ACHN (cell line): ENCODE measurements around the gene SOD1.
"Not testable (repeated sequence)": the region's sequence is repeated elsewhere in the genome, so short reads cannot be mapped to it uniquely, and the experiment has no call there.

Experiments used
- DNase-seq: peaks from one replicate; pipeline ENCODE4 v3.0.0-alpha.2; 2015
- in situ Hi-C: cut with HindIII; loops from 2 replicates; pipeline ENCODE4 v1.10.0; 2017; ENCODE audit warnings: low sequenced_read_pairs, low pct_ligation_motif_present, low pct_unique_long_range_greater_than_20kb

The SOD1 gene

DNA sequence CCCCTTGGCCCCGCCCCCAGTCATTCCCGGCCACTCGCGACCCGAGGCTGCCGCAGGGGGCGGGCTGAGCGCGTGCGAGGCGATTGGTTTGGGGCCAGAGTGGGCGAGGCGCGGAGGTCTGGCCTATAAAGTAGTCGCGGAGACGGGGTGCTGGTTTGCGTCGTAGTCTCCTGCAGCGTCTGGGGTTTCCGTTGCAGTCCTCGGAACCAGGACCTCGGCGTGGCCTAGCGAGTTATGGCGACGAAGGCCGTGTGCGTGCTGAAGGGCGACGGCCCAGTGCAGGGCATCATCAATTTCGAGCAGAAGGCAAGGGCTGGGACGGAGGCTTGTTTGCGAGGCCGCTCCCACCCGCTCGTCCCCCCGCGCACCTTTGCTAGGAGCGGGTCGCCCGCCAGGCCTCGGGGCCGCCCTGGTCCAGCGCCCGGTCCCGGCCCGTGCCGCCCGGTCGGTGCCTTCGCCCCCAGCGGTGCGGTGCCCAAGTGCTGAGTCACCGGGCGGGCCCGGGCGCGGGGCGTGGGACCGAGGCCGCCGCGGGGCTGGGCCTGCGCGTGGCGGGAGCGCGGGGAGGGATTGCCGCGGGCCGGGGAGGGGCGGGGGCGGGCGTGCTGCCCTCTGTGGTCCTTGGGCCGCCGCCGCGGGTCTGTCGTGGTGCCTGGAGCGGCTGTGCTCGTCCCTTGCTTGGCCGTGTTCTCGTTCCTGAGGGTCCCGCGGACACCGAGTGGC is at the start of gene SOD1:
SOD1 (plus strand) TSS at position 158 of the 723 bp plus-strand sequence; CDS start at position 235, 77 bp downstream.
- peak; percentile 90 for DNase-seq
- in situ Hi-C loops, result no loop called here

DNA sequence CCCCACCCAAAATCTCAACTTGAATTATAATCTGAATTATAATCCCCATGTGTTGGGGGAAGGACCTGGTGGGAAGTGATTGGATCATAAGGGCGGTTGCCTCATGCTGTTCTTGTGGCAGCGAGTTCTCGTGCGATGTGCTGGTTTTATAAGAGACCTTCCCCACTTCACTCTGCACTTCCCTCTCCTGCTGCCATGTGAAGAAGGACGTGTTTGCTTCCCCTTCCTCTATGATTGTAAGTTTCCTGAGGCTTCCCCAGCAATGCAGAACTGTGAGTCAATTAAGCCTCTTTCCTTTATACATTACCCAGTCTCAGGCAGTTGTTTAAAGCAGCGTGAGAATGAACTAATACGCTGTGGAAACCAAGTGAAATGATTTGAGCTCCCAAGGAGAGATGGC is 48.0 kb upstream of the SOD1 start:
- DNase-seq, result no peak
- in situ Hi-C loops, result no loop called here

DNA sequence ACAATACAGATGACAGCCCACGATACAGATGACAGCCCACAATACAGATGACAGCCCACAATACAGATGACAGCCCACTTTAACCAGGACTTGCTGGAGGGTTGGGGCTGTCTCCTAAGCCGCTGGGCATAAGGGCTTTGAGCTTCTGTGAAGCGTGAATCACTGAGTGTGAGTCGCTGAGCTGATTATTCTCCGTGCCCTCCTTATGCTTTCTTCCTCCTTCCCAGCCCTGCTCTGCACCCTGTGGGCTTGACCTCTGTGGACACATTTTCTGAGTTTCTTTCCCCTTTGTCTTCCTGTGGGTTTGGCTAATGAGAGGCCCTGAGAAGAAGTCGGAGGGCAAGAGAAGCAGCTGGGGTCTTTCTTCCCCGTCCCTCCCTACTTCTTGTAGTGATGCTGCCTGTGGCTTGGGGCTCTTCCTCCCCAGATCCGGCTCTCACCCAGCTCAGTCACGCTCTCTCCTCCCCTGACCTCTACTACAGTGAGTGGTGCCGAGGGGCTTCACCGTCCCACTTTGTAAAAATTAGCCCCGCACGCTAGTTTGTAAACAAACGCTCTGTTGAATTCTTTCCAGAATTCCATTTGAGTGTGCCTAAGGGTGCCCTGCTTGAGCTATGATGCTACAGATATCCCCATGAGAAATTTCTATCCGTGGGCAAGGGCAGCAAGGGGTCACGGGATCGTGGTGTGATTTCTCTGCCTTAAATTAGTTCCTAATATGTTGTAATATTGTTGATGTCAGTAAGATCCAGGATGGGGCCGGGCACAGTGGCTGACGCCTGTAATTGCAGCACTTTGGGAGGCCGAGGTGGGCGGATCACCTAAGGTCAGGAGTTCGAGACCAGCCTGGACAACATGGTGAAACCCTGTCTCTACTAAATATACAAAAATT is 46.4 kb upstream of the SOD1 start:
- DNase-seq, result peak; percentile 7
- in situ Hi-C loops, result no loop called here

DNA sequence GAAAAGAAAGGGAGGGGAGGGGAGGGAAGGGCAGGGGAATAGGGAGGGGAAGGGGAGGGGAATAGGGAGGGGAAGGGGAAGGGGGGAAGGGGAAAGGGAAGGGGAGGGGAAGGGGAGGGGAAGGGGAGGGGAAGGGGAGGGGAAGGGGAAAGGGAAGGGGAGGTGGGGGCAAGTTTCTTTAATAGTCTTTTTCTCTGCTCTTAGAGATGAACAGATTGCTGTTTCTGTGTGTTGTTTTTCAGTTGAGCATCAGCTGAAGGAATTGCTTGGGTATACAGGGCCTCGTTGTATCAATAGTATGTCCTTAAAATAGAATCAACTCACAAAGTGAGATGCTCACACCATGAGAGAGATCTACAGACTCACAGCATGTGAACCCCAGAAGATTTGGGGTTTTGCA is 44.8 kb upstream of the SOD1 start:
- DNase-seq, result no peak
- in situ Hi-C loops, result no loop called here

DNA sequence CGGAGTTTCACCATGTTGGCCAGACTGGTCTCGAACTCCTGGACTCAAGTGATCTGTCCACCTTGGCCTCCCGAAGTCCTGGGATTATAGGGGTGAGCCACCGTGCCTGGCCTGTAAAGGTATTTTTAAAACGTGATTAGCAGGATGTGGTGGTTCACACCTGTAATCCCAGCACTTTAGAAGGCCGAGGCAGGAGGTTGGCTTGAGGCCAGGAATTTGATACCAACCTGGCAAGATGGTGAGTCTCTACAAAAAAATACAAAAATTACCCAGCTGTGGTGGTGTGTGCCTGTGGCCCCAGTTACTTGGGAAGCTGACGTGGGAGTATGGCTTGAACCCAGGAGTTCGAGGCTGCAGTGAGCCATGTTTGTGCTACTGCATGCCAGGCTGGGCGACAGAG is 43.3 kb upstream of the SOD1 start:
- in situ Hi-C loops, result no loop called here
- DNase-seq, result no peak

DNA sequence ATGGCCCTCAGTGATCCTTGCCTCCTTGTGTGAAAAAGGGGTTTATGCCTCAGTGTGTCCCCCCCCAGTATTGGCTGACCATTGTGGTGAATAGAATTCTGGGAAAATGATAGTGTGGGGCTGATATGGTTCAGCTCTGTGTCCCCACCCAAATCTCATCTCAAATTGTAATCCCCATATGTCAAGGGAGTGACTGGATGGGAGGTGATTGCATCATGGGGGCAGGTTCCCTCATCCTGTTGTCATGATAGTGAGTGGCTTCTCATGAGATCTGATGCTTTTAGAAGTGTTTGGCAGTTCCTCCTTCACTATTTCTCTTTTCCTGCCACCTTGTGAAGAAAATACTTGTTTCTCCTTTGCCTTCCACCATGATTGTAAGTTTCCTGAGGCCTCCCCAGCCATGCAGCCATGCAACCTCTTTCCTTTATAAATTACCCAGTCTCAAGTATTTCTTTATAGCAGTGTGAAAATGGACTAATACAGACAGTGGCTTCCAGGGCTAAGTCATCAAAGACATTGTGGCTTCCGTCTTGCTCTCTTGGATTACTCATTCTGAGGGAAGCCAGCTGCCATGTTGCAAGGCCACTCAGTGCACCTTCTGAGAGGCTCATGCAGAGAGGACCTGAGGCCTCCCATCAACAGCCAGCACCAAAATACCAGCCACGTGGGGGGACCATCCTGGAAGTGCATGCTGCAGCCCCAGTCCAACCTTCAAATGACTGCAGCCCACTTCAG is 40.6 kb upstream of the SOD1 start:
- in situ Hi-C loops, result no loop called here
- no peak for DNase-seq

DNA sequence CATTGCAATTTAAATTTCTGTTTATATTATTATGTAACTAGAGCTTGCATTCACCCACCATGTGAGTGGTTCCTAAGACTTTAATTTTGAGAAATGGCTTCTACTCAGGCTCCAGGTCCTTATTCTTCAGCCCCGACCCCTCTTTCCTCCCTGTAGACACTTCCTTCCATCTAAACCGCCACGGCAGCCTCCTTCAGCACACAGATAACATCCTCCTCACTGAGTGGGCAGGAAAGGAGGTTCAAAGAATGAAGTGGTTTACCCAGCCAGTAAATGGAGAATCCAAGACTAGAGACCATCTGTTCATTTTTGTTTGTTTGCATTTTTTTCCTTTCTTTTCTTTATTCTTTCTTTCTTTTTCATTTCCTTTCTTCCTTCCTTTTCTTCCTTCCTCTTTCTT is 37.1 kb upstream of the SOD1 start:
- in situ Hi-C loops, result no loop called here
- no peak for DNase-seq

DNA sequence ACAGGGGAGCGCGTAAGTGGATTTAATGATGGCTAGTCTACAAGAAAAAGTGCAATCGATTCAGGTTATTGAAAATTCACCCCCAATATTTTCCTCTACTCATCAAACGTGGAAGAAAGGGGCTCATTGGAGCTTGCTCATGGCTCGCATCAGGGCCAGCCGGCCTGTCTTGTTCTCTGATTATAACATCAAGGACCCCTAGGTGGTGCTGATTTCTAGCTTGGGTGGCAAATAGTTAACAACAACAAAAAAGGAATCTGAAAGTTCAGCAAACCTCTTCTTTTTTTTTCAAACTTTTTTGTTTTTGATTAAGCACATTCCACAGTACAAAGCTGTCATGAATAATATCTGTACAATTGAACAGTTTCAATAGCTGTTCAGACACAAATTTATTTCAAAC is 35.8 kb upstream of the SOD1 start:
- in situ Hi-C loops, result no loop called here

DNA sequence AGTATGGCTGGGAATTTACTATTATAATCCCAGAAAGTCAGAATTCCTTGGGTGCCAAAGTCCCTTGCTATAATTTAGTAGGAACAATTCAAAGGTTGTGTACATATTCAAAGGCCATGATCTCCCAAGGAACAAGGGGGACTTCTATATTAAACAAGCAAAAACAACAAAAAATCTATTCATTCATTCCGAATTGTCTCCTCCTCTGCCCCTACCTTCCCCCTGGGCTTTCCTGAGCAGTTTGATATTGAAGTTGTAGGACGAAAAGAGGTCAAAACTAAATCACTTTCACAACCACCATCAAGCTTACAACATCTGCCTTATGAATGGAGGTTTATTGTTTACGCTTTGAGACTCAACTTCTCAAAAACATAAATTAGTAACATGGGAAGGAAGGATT is 35.3 kb upstream of the SOD1 start:
- in situ Hi-C loops, result no loop called here
- DNase-seq, result no peak

More for the DNA sequence above, 35.8 kb upstream of the SOD1 start:
- DNase-seq, result no peak

DNA sequence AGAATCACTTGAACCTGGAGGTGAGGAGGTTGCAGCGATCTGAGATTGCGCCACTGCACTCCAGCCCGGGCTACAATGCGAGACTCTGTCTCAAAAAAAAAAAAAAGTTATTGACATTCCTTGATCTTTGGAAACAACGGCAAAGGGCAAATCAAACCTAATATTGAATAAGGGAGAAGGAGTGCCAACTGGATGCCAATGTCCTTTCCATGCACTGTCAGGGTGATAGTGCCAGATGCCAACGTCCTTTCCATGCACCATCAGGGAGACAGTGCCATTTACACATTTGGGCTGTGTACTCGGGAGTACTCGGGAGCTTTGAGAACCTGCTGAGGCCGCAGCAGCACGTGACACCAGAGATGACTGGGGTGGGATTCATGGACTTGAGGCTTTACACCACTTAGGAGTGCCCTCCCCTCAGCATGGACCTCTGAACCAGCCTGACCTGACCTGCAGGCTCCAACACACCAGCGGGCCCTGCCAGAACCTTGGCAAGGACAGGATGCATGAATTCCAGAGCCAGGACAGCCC is 34.5 kb upstream of the SOD1 start:
- no peak for DNase-seq
- in situ Hi-C loops, result no loop called here

DNA sequence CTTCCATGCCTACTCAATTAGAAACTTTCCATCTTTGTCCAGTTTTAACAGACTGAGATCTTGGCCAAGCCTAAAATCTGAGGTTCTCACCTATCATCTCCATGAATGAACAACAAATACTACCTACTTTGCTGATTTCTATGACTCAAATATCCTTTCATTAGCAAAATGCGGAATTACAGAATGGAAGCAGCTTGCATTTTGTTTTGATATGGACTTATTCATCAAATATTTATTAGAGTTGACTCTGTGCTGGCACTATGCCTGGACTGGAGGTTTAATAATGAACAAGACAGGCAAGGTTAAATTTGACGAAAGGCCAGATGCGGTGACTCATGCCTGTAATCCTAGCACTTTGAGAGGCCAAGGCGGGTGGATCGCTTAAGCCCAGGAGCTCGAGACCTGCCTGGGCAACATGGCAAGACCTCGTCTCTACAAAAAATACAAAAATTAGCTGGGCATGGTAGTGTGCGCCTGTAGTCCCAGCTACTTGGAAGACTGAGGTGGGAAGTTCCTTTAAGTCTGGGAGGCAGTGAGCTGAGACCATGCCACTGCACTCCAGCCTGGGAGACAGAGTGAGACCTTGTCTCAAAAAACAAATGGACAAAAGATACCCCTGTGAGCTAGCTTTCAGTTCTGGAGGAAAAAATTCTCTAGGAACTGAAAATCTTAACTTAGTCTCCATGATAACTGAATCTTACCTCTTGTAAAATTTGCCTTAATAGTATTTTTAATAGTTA is 29.4 kb upstream of the SOD1 start:
- in situ Hi-C loops, result no loop called here
- DNase-seq, result peak; percentile 82

DNA sequence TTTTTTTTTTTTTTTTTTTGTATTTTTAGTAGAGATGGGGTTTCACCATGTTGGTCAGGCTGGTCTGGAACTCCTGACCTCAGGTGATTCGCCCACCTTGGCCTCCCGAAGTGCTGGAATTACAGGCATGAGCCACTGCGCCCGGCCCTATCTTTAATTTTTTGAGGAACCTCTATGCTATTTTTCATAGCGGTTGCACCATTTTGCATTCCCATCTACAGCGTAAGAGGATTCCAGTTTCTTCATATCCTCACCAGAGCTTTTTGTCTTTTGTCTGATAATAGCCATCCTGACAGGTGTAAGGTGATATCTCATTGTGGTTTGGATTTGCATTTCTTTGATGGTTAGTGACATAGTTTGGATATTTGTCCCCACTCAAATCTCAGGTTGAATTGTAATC is 27.6 kb upstream of the SOD1 start:
- in situ Hi-C loops, DNase-seq: not testable (repeated sequence)

DNA sequence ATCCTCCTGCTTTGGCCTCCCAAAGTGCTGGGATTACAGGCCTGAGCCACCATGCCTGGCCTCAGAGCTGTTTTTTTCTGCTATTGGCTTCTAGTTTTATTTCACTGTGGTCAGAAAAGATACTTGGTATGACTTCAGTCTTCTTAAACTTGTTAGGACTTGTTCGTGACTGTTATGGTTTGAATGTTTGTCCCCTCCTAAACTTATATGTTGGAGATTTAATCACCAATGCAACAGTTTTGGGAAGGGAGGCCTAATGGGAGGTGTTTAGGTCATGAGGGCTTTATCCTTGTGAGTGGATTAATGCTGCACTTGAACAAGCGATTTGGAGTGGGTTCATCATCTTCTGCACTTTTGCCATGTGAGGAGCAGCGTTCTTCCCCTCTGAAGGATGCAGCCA is 24.5 kb upstream of the SOD1 start:
- in situ Hi-C loops, result no loop called here
- no peak for DNase-seq

DNA sequence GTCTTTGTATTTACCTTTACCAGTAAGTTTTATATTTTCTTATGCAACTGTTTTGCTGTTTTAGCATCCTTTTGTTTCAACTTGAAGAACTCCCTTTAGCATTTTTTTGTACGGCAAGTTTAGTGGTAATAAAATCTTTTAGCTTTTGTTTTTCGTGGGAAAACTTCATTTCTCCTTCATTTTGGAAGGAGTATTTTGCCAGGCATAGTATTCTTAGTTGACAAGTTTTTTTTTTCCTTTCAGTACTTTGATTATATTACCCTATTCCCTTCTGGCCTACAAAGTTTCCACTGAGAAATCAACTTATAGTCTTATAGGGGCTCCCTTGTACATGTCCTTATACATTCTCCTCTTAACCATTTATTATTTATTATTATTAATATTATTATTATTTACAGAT is 22.6 kb upstream of the SOD1 start:
- in situ Hi-C loops, result no loop called here
- DNase-seq, result no peak

DNA sequence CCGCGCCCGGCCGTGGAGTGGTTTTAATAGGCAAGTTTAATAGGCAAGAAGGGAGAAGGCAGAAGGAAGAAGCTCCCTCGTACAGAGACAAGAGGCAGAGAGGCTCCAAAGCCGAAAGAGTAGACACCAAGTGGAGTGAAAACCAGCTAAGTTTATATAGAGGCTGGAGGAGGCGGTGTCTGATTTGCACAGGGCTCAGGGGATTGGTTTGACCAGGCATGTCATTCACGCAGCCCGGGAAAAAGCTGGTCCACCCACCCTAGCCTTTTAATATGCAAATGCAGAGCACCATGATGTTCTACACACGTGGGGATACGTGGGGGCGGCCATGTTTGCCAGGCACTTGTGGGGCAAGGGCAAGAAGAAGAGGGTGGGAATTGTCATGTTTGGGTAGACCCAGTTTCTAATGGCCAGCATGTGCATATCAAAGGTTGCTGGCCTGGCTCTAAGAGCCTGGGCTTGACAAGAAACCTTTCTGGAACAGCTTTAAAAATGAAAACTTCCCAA is 18.0 kb upstream of the SOD1 start:
- in situ Hi-C loops, result no loop called here

DNA sequence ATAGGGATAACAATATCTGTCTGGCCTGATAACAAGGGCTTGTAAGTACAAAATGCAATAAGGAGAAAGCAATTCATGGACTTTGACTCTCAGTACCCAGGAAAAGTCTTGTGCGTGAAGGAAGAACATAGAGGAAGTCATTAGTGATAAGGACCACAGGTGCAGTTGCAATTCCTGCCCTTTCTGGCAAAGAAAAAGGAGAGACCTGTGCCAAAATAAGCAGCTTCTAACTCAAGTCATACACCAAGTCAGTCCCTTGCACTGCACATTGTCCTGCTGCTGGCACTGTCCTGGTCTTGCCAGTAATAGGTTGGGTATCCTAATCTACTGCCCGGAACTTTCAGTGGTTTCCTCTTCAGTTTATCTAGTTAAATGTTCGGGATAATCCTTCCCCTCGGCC is 14.8 kb upstream of the SOD1 start:
- no peak for DNase-seq
- in situ Hi-C loops, result no loop called here

More for the DNA sequence above, 18.0 kb upstream of the SOD1 start:
- DNase-seq, result no peak

DNA sequence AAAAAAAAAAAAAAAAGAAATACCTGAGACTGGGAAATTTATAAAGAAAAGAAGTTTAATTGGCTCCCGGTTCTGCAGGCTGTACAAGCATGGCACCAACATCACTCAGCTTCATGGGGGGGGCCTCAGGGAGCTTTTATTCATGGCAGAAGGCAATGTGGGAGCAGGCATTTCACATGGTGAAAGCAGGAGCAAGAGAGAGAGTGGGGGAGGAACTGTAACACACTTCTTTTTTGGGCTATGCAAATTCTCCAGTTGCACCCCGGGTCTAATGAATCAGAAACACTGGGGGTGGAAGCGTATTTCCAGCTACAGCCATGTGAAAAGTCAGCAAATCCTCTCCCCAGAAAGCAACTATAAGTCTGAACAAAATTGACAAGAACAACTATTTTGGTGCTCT is 11.8 kb upstream of the SOD1 start:
- in situ Hi-C loops, result no loop called here

DNA sequence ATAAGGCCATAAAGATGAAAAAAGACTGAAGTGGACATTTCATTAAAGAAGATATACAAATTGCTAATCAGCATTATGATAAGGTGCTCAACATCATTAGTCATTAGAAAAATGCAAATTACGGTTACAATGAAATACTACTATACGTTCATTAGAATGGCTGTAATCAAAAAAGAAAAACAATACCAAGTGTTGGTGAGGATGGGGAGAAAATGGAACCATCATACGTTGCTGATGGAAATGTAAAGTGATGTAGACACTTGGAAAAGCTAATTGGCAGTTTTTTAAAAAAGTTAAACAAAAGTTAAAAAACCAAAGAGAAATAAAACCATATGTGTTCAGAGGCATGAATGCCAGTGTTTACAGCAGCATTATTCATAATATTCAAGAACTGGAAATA is 8.6 kb upstream of the SOD1 start:
- in situ Hi-C loops, result no loop called here
- no peak for DNase-seq

More for the DNA sequence above, 11.8 kb upstream of the SOD1 start:
- DNase-seq, result no peak
